ENCODE measurements around the gene CLIC4. TPM values are rescaled to one million over a fixed set of nuclear protein-coding genes. Genes with fewer than 3 reads are reported as not detected.

The CLIC4 gene
- polyA plus RNA-seq, 1 experiment: 561 TPM

DNA sequence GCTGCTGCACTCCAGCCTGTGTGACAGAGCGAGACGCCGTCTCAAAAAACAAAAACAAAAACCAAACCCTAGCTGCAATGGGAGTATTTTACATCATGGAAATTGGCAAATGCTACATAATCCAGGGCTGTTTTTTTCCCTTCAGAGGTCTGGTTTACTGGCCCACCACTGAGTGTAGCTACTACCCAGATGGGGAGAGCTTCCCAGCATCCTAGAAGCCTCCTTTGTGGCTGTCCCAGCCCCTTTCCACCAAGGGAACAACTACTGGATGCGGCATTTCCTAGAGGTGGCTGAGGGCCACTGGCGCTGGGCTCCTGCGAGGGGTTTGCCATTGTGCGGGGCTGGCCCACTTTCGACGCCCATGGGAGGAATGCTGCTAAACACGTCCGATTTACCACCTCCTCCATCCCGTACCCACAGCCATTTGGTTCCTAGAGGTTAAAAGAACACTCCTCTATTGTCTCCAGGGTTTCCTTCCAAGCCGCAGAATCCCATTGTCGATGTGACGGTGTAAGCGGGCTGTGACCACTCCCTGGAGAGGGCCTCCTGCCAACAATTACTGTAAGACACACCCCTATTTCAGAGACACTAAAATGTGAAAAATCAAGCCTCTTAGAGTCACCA is 129.5 kb downstream of the CLIC4 start:
- Histone ChIP-seq H3K27me3 (ENCODE audit: control insufficient read depth, insufficient read depth, low read length) (peaks cover 37% of the 10 kb centered on the region), H3K9me3 (ENCODE audit: control insufficient read depth, insufficient read depth, low read length) (peaks cover 3% of the 10 kb centered on the region; the same call in 1 of the 2 replicates), H3K4me3 (ENCODE audit: low read depth, low read length) (no peak overlapping the region), H3K27ac (ENCODE audit: low read depth, low read length) (no peak overlapping the region)
- CTCF ChIA-PET: no interaction called here
- POLR2A ChIA-PET: no interaction called here
- no peak for DNase-seq (ENCODE audit: low read depth, low spot score)
- TF ChIP-seq, protein P1, sequence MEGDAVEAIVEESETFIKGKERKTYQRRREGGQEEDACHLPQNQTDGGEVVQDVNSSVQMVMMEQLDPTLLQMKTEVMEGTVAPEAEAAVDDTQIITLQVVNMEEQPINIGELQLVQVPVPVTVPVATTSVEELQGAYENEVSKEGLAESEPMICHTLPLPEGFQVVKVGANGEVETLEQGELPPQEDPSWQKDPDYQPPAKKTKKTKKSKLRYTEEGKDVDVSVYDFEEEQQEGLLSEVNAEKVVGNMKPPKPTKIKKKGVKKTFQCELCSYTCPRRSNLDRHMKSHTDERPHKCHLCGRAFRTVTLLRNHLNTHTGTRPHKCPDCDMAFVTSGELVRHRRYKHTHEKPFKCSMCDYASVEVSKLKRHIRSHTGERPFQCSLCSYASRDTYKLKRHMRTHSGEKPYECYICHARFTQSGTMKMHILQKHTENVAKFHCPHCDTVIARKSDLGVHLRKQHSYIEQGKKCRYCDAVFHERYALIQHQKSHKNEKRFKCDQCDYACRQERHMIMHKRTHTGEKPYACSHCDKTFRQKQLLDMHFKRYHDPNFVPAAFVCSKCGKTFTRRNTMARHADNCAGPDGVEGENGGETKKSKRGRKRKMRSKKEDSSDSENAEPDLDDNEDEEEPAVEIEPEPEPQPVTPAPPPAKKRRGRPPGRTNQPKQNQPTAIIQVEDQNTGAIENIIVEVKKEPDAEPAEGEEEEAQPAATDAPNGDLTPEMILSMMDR (IDR thresholded peaks at IDR 0.05; ENCODE audit: low read depth, low read length): no peak

DNA sequence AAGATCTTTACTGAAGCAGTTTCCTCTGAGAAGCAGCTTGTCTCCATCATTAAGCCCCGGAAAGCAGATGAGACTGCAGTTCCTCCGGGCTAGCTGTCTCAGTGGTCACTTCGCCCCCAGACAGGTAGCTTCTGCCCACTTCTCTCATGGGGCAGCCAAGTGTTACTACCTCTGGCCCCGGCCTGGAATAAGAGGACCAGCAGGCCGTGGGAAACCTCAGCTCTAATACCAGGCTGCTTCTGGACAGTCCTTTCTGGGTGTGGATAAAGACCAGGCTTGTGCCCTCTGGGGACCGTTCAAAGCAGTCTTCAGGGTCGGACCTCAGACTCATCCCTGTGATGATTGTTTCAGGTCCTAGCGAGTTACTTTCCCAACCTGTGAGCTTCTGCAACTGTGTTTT is 130.0 kb downstream of the CLIC4 start:
- H3K27ac ChIP-seq (ENCODE audit: low read depth, low read length): no peak overlapping the region
- POLR2A ChIA-PET: no interaction called here
- no peak overlapping the region for H3K4me3 ChIP-seq (ENCODE audit: low read depth, low read length)
- CTCF ChIA-PET: no interaction called here
- peaks cover 3% of the 10 kb centered on the region; the same call in 1 of the 2 replicates for H3K9me3 ChIP-seq (ENCODE audit: control insufficient read depth, insufficient read depth, low read length)
- peaks cover 40% of the 10 kb centered on the region for H3K27me3 ChIP-seq (ENCODE audit: control insufficient read depth, insufficient read depth, low read length)
- TF ChIP-seq, protein P1 (IDR thresholded peaks at IDR 0.05; ENCODE audit: low read depth, low read length): no peak
- DNase-seq (ENCODE audit: low read depth, low spot score): no peak

DNA sequence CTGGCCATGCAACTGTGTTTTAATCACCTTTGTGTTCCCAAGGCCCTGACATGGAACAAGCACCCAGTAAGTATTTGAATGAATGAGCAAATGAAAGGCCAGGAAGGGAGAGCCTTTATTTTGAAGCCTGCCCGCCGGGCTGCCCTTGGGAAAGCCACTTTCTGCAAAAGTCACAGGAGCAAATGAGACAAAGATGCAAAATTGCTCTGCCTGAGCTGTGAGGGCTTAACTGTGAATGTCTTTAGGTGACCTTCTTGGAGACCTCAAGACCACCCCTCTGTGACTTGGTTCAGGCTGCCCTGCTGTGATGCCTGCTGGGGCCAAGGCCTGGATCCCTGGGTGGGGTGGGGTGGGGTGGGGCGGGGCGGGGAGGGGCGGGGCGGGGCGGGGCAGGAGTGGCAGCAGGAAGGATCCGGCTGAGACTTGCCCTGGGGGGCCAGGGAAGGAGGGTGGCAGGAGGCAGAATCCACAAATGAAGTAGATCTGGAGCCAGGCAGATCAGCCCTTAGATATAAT is 130.8 kb downstream of the CLIC4 start:
- Histone ChIP-seq H3K27ac (ENCODE audit: low read depth, low read length) (no peak overlapping the region), H3K9me3 (ENCODE audit: control insufficient read depth, insufficient read depth, low read length) (peaks cover 3% of the 10 kb centered on the region; the same call in 1 of the 2 replicates), H3K27me3 (ENCODE audit: control insufficient read depth, insufficient read depth, low read length) (peaks cover 45% of the 10 kb centered on the region), H3K4me3 (ENCODE audit: low read depth, low read length) (no peak overlapping the region)
- TF ChIP-seq, protein P1 (IDR thresholded peaks at IDR 0.05; ENCODE audit: low read depth, low read length): no peak
- DNase-seq (ENCODE audit: low read depth, low spot score): no peak
- ChIA-PET CTCF (no interaction called here), POLR2A (no interaction called here)

DNA sequence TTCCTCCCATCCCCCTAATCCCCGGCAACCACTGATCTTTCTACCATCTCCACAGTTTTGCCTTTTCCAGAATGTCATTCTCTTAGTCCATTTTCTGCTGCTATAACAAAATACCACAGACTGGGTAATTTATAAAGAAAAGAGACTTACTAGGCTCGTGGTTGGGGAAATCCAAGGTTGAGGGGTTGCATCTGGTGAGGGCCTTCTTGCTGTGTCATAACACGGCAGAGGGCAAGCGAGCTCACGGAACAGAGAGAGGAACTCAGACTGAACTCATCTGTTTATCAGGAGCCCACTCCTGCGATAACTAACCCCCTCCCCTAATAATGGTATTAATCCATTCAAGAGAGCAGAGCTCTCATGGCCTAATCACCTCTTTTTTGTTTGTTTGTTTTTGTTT is 132.8 kb downstream of the CLIC4 start:
- POLR2A ChIA-PET: no interaction called here
- Histone ChIP-seq H3K27ac (ENCODE audit: low read depth, low read length) (no peak overlapping the region), H3K27me3 (ENCODE audit: control insufficient read depth, insufficient read depth, low read length) (peaks cover 34% of the 10 kb centered on the region), H3K9me3 (ENCODE audit: control insufficient read depth, insufficient read depth, low read length) (peaks cover 3% of the 10 kb centered on the region; the same call in 1 of the 2 replicates), H3K4me3 (ENCODE audit: low read depth, low read length) (no peak overlapping the region)
- DNase-seq (ENCODE audit: low read depth, low spot score): no peak
- CTCF ChIA-PET: no interaction called here
- TF ChIP-seq, protein P1 (IDR thresholded peaks at IDR 0.05; ENCODE audit: low read depth, low read length): no peak

All from AG04450 (cell line).